OCI-LY7 (cell line): ENCODE data around the gene INTS11. TPM values are rescaled to one million over a fixed set of nuclear protein-coding genes. Genes with fewer than 3 reads are reported as not detected.

Experiments used
- BruUV-seq: library from RNA; stranded (reverse); fragments of 400-500 nt; replicated peaks from 2 replicates; lab custom pipeline; 2021; lab: Mats Ljungman, UMichigan
- CTCF ChIA-PET: fragments of 300-600 bp; sonication (Branson Sonifier 250); formaldehyde crosslinking; loops from one replicate; lab custom pipeline; 2022; ENCODE audit warnings: antibody characterized with exemption; ENCODE audit not compliant: unreplicated experiment; lab: Charles Lee
- POLR2A ChIA-PET: fragments of 300-600 bp; sonication (Branson Sonifier 250); formaldehyde crosslinking; loops from one replicate; lab custom pipeline; 2022; ENCODE audit warnings: antibody characterized with exemption; lab: Charles Lee
- DNase-seq: peaks from one replicate; pipeline ENCODE4 v3.0.0-alpha.2; 2015; ENCODE audit warnings: low spot score
- H2AFZ ChIP-seq: fragments of 200-600 bp; sonication (generic), shearing (Covaris generic); 2 replicates; pipeline ENCODE4 v1.6.1; 2014; ENCODE audit warnings: mild to moderate bottlenecking, antibody characterized with exemption, low read length, moderate library complexity
- H3K27ac ChIP-seq: fragments of 200-600 bp; sonication (generic); 2 replicates; pipeline ENCODE4 v1.5.1; 2014; ENCODE audit warnings: mixed run types, low read depth, mild to moderate bottlenecking, moderate library complexity, low read length, inconsistent platforms; ENCODE audit not compliant: poor library complexity, severe bottlenecking
- H3K36me3 ChIP-seq: fragments of 200-600 bp; sonication (generic); 2 replicates; pipeline ENCODE4 v1.6.1; 2014; ENCODE audit warnings: mild to moderate bottlenecking, antibody characterized with exemption, low read length, moderate library complexity, mixed read lengths; ENCODE audit not compliant: insufficient read depth
- H3K4me1 ChIP-seq: fragments of 200-600 bp; sonication (generic); 2 replicates; pipeline ENCODE4 v1.5.1; 2014; ENCODE audit warnings: mild to moderate bottlenecking, low read length; ENCODE audit not compliant: insufficient read depth, poor library complexity, severe bottlenecking
- H3K4me2 ChIP-seq: fragments of 200-600 bp; sonication (generic); 2 replicates; pipeline ENCODE4 v1.6.1; 2014; ENCODE audit warnings: mild to moderate bottlenecking, low read length
- H3K4me3 ChIP-seq: fragments of 200-600 bp; sonication (generic); 2 replicates; pipeline ENCODE4 v1.5.1; 2014; ENCODE audit warnings: mild to moderate bottlenecking, low read depth, low read length; ENCODE audit not compliant: poor library complexity, severe bottlenecking
- H3K79me2 ChIP-seq: fragments of 200-600 bp; sonication (generic); 2 replicates; pipeline ENCODE4 v1.6.1; 2016; ENCODE audit warnings: low read depth, mild to moderate bottlenecking, low read length, moderate library complexity, mixed read lengths; ENCODE audit not compliant: insufficient read depth
- H3K9me2 ChIP-seq: fragments of 200-600 bp; sonication (generic); 2 replicates; pipeline ENCODE4 v1.6.1; 2016; ENCODE audit warnings: mild to moderate bottlenecking, low read length, mixed read lengths; ENCODE audit not compliant: insufficient read depth
- H3K9me3 ChIP-seq: fragments of 200-600 bp; sonication (generic); 2 replicates; pipeline ENCODE4 v1.6.1; 2014; ENCODE audit warnings: mild to moderate bottlenecking, mixed run types, low read length, mixed read lengths
- H4K20me1 ChIP-seq: fragments of 200-600 bp; sonication (generic); 2 replicates; pipeline ENCODE4 v1.6.1; 2014; ENCODE audit warnings: mild to moderate bottlenecking, antibody characterized with exemption, low read length, moderate library complexity, mixed read lengths; ENCODE audit not compliant: insufficient read depth
- EZH2phosphoT487 ChIP-seq: fragments of 200-600 bp; sonication (generic); IDR thresholded peaks from 2 replicates; pipeline ENCODE4 v1.6.1; 2018; ENCODE audit warnings: low read depth, borderline replicate concordance, mild to moderate bottlenecking, mixed run types, antibody characterized with exemption, low read length, moderate library complexity, mixed read lengths
- intact Hi-C: fragments of 100-400 bp; cut with micrococcal nuclease; formaldehyde crosslinking; loops from one replicate; pipeline ENCODE4 v1.10.0; 2022; ENCODE audit not compliant: unreplicated experiment
- total RNA-seq, 2 experiments: library from RNA; depleted of rRNA in 1 of 2; stranded (reverse); fragments of >200 nt in 1 of 2; shearing (Covaris generic) in 1 of 2; gene quantifications; 2 replicates each; pipeline ENCODE4 v1.2.3, GENCODE V29; 2014 to 2022
- TF ChIP-seq, protein P1 (sequence below): fragments of 200-600 bp; sonication (generic); conservative IDR thresholded peaks from 2 replicates; pipeline ENCODE4 v1.5.1; 2014; ENCODE audit warnings: mild to moderate bottlenecking, antibody characterized with exemption, low read length, moderate library complexity, mixed read lengths

Gene INTS11
- total RNA-seq, 2 experiments from 2014 or later: 142 to 146 TPM

DNA sequence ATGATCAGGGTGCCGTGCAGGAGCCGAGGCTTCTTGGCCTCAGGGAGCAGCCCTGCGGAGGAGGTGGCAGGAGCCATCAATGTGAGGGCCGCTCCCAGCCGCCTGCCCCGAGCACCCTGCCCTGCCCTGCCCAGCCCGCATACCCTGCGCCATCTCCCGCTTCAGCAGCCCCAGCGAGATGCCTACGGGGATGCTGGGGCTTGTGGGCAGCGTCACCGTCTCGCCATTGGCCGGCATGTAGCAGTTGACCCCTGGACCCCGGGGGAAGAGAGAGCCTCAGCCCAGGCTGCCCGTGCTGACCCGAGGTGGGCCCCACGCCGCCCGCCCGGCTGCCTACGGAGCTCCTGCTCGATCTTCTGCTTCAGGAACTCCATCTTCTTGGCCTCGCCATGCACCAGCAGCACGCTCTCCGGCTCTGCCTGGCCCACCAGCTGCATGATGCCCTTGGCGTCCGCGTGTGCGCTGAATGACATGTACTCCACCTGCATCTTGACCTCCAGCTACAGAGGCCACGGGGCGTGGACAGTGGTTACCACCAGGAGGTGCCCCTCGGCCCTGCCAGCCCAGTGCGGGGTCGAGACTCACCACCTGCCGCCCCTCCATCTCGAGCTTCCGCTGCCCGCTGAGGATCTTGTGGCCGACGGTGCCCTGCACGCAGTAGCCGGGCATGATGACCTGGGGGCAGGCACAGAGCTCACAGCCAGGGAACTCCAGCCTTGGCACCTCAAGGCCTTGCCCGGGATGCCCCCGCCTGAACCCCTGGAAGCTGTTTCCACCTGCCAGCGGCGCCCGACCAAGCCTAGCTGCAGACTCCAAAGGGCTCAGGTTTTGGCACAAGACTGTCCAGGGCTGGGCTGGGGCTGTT is 11.8 kb downstream of the INTS11 start:
- no TSS peak for BruUV-seq
- no peak overlapping the region for H3K27ac ChIP-seq
- H3K4me3 ChIP-seq: no peak overlapping the region
- no peaks in the 10 kb centered on the region; the same call in 1 of the 2 replicates for H3K79me2 ChIP-seq
- CTCF ChIA-PET: no interaction called here
- peaks cover 76% of the 10 kb centered on the region for H3K36me3 ChIP-seq
- H3K9me3 ChIP-seq: no peaks in the 10 kb centered on the region
- DNase-seq: no peak
- POLR2A ChIA-PET: no interaction called here
- H2AFZ ChIP-seq: no peak overlapping the region
- H3K4me1 ChIP-seq: peaks cover 10% of the 10 kb centered on the region
- intact Hi-C loops: no loop called here
- peaks cover 5% of the 10 kb centered on the region; the same call in 1 of the 2 replicates for H4K20me1 ChIP-seq
- no peak overlapping the region for H3K4me2 ChIP-seq
- H3K9me2 ChIP-seq: no peaks in the 10 kb centered on the region
- TF ChIP-seq EZH2phosphoT487: no peak
- TF ChIP-seq, protein P1, sequence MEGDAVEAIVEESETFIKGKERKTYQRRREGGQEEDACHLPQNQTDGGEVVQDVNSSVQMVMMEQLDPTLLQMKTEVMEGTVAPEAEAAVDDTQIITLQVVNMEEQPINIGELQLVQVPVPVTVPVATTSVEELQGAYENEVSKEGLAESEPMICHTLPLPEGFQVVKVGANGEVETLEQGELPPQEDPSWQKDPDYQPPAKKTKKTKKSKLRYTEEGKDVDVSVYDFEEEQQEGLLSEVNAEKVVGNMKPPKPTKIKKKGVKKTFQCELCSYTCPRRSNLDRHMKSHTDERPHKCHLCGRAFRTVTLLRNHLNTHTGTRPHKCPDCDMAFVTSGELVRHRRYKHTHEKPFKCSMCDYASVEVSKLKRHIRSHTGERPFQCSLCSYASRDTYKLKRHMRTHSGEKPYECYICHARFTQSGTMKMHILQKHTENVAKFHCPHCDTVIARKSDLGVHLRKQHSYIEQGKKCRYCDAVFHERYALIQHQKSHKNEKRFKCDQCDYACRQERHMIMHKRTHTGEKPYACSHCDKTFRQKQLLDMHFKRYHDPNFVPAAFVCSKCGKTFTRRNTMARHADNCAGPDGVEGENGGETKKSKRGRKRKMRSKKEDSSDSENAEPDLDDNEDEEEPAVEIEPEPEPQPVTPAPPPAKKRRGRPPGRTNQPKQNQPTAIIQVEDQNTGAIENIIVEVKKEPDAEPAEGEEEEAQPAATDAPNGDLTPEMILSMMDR: no peak

DNA sequence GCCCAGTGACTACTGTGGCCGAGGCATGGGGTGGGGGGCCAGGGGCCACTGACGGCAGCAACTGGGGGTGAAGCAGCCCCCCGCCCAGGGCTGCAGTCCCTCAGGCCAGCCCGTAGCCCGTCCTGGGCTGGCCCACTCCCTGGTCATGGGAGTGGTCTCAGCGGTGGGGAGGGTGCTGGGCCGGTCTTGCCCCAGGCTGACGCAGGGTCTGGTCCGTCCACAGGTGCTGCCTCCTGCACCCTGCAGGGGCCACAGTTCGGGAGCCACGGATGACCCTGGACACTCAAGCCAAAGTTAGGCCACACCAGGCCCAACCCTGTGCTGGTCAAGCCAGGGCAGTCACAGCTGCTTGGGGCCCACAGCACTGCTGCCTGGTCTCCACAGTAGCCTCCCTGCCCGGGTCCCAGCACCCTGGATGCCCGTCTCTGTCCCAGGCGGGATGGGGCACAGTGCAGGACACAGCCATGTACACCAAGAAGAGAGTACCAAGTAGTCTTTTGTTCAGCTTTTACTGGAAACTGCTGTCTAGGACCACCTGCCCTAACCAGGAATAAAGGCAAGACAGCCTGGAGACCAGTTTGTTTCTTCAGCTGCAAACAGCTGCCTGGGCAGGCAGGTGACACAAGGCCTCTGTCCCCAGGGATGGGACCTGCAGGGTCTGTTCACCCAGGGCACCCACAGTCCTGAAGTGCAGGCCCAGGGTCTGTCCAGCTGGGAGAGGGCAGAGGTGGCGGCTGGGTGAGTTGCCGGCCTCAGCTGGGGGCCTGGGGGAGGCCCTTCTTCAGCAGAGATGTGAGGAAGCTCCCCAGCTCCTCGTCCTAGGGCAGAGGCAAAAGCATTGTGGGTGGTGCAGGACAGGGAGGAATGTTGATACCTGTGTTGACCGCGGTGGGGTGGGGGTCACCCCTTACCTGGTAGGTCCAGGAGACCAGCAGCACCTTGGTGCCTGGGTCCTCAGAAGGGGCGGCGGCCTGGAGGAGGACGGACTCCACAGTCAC is 13.1 kb downstream of the INTS11 start:
- Histone ChIP-seq H3K27ac (no peak overlapping the region), H4K20me1 (peaks cover 5% of the 10 kb centered on the region; the same call in 1 of the 2 replicates), H3K36me3 (peaks cover 66% of the 10 kb centered on the region), H3K79me2 (no peaks in the 10 kb centered on the region; the same call in 1 of the 2 replicates), H3K9me2 (no peaks in the 10 kb centered on the region), H3K4me3 (no peak overlapping the region), H2AFZ (no peak overlapping the region), H3K9me3 (no peaks in the 10 kb centered on the region), H3K4me2 (no peak overlapping the region), H3K4me1 (peaks cover 18% of the 10 kb centered on the region)
- DNase-seq: no peak
- TSS peak; percentile 50 for BruUV-seq
- ChIA-PET CTCF (no interaction called here), POLR2A (no interaction called here)
- intact Hi-C loops: no loop called here
- TF ChIP-seq, protein P1: no peak
- TF ChIP-seq EZH2phosphoT487: no peak
